ENCODE results near the gene OR4S1.
"Not testable (repeated sequence)": the region's sequence is repeated elsewhere in the genome, so short reads cannot be mapped to it uniquely, and the experiment has no call there.

The OR4S1 gene, protein sequence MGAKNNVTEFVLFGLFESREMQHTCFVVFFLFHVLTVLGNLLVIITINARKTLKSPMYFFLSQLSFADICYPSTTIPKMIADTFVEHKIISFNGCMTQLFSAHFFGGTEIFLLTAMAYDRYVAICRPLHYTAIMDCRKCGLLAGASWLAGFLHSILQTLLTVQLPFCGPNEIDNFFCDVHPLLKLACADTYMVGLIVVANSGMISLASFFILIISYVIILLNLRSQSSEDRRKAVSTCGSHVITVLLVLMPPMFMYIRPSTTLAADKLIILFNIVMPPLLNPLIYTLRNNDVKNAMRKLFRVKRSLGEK

DNA sequence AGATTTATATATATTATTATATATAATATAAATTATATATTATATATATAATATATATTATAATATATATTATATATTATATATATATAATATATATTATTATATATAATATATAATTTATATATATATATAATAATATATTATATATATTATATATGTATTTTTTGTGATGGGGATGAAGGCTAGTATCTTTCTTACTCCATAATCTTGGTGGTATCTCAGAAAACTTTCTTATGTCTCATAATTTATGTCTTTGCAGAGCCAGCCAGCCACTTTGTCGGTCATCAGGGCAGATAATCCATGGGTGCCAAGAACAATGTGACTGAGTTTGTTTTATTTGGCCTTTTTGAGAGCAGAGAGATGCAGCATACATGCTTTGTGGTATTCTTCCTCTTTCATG lies at the start of gene OR4S1:
TSS of gene OR4S1 (plus strand) at position 301 of the 400 bp plus-strand sequence. CDS start at position 301, 0 bp downstream.
- DNase-seq: no peak

DNA sequence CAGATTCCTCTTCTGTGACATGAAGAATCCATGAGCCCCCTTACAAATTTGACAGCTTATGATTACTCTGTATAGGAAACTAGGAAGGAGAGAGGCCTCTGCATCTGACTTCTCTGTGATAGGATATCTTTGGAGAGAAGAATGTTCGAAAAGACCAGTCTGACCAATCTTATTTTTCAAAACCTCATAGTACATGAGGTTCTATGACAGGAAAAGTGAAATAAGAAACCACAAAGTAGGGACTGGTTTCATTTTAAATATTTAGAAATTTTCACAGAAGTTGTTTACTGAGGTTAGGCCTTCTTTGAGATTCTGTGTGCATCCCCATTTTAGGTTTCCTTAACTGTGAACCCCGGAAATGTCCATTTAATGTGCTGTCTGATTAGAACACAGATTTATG lies 44.4 kb upstream of the OR4S1 start:
- no peak for DNase-seq

DNA sequence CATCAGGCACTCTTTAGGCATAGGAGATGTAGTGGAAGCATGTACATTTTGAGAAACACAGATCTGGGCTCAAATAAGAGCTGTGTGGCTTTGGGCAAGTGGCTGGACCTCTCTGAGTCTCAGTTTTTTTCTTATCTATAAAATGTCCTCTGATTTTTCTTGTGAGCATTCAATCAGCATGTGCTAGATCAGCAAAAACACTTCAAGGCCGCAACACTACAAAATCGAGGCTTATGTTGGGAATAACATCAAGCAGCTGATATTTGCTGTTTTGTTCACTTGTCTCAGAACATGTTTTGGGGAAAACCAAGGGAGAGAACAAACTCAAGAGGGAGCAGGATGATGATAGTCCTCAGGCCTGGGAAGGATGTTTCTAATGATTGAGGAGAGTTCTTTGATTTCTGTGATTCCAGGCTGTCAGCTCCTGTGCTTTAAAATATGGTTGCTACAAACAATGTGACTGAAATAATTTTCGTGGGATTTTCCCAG lies 42.6 kb upstream of the OR4S1 start, which contains the start of gene OR4X1:
TSS of gene OR4X1 (plus strand) at position 439 of the 489 bp plus-strand sequence. CDS start at position 439, 0 bp downstream.
- no peak for DNase-seq

DNA sequence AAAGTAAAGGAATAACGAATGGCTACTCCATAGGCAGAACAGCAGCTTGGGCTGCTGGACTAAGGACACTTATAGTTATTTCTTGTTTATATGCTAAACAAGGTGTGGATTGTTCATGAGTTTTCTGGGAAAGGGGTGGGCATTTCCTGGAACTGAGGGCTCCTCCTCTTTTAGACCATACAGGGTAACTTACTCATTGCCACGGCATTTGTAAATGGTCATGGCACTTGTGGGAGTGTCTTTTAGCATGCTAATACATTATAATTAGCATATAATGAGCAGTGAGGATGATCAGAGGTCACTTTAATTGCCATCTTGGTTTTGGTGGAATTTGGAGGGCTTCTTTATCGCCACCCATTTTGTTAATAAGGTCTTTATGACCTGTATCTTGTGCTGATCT lies 35.4 kb upstream of the OR4S1 start:
- no peak for DNase-seq

DNA sequence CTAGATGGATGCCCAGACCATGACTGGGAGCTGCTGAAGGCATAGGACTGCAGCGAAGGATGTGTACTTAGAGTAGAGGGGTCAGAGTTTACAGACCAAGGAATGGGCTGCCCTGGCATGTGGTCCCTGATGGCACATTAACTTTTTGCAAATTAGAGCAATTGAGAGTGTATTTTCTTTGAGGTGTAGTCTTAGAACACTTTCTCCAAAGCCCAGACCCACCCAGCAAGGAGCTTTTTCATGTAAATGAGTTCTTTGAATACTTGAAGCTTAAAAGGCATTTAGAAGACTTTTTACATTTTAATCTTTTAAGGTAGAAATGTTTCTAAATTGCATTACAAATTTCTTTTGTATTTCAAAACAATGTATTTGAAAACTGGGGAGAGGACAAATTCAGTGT lies 33.4 kb upstream of the OR4S1 start:
- DNase-seq: no peak

DNA sequence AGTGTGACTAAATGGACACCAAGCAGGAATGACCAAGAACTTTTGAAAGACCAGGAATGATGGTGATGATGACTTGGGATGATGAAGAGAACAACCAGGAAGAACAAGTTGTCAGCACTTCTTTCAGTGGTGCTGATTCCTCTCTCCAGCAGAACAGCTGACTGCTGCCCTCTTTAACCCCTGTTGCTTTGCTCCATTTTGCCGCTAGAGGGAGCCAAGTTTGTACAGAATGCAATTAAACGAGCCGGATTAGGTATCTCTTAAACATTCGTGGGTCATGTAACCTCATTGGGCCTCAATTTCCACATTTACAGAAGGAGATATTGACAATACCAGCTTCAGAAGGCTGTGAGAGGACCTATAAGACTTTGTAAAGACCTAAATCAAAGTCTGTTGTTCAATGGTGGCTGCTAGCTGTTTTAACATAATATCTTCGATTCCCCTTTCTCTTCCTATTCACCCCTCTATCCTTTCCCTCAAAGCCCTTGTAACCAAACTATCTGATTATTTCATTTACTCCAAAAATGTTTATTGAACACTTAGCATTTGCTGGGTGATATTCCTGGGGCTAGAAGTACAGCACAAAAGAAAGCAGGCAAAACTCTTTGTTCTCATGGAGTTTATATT lies 1.9 kb downstream of the OR4S1 start:
- DNase-seq: peak; percentile 75

DNA sequence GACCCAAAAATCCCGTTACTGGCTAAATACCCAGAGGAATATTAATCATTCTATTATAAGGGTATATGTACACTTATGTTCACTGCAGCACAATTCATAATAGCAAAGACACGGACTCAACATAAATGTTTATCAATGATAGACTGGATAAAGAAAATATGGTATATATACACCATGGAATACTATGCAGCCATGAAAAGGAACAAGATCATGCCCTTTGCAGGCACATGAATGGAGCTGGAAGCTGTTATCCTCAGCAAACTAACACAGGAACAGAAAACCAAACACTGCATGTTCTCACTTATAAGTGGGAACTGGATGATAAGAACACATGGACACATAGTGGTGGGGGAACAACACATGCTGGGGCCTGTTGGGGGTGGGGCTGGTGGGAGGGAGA lies 7.6 kb downstream of the OR4S1 start:
- DNase-seq: not testable (repeated sequence)

DNA sequence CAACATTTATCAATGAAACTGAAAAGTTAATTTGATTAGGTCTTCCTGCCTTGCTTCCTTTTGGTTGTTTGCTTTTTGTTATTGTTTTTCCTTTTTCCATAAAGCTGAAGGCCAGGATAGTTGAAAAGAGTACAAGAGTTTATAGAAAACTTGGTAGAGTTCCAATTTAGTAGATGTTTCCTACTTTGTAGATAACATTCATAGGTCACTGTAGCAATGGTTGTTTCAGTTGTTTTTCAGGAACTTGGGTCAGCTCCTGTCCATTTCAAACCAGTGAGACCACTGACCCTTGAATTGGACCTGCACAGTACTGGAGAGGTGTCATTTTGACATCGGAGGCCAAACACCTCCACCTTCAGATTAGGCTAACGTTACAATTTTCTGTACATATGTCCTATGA lies 13.8 kb downstream of the OR4S1 start:
- DNase-seq: not testable (repeated sequence)

DNA sequence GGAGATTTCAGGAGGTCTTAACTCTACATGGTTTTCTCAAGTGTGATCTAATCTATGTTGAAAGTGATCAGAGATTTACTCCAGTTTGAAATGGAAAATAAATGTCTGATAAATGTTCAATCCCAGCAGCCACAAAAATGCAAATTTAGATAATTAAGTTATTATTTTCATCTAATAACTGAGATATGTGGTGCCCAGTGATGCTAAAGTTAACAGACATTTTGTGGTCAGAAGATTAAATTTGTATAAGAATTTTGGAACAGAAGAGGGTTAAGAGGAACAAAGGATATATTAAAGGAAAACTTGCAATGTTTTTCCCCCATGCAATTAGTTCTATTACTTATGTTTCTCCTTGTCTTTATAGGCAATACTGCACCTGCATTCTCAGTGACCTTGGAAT lies 18.6 kb downstream of the OR4S1 start, which contains the start of gene OR4C3:
TSS of gene OR4C3 (plus strand) at position 301 of the 400 bp plus-strand sequence. CDS start 102 bp downstream, outside the sequence.
- not testable (repeated sequence) for DNase-seq

DNA sequence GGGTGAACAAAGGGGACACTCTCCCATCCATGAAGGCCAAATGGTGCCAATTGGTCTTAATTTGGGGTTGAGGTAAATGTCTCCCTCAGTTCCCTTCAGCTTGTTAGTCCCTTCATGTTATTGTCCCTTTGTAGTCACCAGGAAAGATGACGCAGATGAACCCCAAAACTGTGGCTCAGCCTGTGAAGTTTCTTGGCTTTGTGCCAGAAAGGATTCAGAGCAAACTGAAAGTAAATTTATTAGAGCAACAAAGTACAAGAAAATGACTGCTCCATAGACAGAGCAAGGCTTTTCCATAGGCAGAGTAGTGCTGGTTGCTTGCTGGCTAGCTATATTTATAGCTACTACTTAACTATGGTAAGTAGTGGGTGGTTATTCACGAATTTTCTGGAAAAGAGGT lies 35.4 kb downstream of the OR4S1 start:
- no peak for DNase-seq

DNA sequence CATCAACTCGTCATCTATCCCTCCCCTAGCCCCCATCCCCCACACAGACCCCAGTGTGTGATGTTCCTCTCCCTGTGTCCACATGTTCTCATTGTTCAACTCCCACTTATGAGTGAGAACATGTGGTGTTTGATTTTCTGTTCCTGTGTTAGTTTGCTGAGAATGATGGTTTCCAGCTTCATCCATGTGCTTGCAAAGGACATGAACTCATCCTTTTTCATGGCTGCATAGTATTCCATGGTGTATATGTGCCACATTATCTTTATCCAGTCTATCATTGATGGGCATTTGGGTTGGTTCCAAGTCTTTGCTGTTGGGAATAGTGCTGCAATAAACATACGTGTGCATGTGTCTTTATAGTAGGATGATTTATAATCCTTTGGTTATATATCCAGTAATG lies 36.5 kb downstream of the OR4S1 start:
- not testable (repeated sequence) for DNase-seq

DNA sequence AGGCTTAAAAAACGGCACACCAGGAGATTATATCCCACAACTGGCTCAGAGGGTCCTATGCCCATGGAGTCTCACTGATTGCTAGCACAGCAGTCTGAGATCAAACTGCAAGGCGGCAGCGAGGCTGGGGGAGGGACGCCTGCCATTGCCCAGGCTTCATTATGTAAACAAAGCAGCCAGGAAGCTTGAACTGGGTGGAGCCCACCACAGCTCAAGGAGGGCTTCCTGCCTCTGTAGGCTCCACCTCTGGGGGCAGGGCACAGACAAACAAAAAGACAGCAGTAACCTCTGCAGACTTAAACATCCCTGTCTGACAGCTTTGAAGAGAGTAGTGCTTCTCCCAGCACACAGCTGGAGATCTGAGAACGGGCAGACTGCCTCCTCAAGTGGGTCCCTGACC lies 40.3 kb downstream of the OR4S1 start:
- DNase-seq: not testable (repeated sequence)

DNA sequence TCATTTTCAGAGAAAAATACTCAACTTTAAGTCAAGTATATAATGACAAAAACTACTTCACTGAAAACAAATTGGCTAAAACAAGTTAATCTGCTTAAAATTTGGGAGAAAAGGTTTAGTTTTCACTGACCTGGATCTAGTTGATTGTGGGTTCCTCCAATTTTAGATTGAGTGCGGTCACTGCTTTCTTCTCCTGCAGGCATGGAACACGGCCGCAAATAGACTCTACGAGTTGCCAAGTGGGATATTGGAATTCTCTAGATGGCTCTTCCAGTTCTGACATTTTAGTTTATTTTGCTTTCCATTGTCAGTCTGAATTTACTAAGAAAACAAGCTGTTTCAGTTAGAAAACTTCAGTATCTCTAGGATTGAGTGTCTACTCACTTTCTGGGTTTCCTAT lies 48.0 kb downstream of the OR4S1 start:
- DNase-seq: no peak

DNA sequence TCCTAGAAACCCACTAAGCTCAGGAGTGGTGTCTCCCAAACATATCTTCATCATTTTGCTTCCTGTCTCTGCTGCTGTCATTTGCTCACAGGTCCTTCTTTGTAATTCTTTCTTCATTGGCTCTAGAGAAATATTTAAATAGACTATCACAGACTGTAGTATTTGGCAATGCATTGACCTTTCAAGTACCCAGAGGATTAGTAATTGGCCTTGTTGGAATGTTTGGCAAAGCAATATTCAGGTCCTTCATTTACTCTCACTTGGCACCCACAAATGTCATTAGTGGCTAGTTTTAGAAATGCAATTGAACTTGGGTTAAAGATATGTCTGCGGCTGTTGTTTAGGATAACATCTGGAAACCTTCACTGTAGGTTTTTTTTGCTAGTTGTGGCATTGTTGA lies 48.7 kb downstream of the OR4S1 start:
- no peak for DNase-seq

Data from stimulated activated CD4-positive, alpha-beta T cell treated with anti-CD3 and anti-CD28 coated beads, Interleukin-4, amount 100 ng/mL, for 24 hours (primary cell).